8988T (cell line): ENCODE measurements around the gene CYP2F1.
"Not testable (repeated sequence)": the region's sequence is repeated elsewhere in the genome, so short reads cannot be mapped to it uniquely, and the experiment has no call there.

Experiments used
- DNase-seq: peaks from one replicate; pipeline ENCODE4 v3.0.0; 2011

The CYP2F1 gene, protein sequence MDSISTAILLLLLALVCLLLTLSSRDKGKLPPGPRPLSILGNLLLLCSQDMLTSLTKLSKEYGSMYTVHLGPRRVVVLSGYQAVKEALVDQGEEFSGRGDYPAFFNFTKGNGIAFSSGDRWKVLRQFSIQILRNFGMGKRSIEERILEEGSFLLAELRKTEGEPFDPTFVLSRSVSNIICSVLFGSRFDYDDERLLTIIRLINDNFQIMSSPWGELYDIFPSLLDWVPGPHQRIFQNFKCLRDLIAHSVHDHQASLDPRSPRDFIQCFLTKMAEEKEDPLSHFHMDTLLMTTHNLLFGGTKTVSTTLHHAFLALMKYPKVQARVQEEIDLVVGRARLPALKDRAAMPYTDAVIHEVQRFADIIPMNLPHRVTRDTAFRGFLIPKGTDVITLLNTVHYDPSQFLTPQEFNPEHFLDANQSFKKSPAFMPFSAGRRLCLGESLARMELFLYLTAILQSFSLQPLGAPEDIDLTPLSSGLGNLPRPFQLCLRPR

GRCh38 chr19:41114132-41114531, at the start of gene CYP2F1:
Gene CYP2F1 (plus strand): TSS chr19:41114432. CDS start chr19:41116189, 1,757 bp downstream.
- DNase-seq = no peak

DNA sequence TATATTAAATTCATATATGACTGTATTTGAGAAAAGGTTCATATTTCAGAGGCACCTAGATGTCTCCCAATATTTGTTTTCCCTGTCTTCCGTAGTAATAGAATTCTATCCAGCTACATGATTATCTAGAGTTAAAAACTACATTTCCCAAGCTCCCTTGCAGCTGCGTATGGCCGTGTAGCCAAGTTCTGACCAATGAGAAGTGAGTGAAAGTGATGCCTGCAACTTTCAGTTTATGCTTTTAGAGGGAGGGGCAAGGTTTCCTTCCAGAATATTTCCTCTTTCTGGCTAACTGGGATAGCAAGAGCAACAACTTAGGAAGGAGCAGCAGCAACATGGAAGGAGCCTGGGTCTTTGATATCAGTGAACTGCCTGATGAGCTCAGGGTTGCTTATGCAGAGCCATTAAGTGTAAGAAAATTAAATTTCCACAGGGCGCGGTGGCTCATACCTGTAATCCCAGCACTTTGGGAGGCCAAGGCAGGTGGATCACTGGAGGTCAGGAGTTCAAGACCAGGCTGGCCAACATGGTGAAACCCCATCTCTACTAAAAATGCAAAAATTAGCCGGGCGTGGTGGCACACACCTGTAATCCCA, 49.2 kb upstream of the CYP2F1 start:
- no peak for DNase-seq

DNA sequence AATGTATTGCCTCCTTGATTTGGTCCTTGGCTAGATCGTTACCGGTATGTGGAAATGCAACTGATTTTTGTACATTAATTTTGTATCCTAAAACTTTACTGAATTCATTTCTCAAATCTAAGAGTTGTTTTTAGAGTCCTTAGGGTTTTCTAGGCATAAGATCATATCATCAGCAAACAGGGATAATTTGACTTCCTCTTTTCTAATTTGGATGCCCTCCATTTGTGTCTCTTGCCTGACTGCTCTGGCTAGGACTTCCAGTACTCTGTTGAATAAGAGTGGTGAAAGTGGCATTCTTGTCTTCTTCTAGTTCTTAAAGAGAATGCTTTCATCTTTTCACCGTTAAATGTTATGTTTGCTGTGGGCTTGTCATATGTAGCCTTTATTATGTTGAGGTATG, 37.9 kb upstream of the CYP2F1 start:
- no peak for DNase-seq

DNA sequence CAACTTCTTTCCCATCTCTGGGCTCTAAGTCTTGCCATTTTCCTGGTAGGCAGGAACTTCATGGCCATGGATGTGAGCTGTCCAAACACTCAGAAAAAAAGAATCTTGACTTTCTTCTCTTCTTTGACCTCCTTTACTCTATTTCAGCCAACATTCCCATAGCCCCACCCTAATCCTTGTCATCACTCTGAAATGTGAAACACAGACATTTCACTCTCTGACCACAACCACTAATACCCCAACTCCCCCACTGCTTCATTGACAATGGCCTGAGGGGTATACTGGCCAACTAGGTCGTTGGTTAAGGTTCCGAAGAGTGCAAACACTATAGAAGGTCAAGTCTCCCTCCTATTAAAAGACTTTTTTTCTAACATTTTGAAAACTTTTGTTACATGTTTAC, 30.7 kb upstream of the CYP2F1 start:
- DNase-seq = no peak

DNA sequence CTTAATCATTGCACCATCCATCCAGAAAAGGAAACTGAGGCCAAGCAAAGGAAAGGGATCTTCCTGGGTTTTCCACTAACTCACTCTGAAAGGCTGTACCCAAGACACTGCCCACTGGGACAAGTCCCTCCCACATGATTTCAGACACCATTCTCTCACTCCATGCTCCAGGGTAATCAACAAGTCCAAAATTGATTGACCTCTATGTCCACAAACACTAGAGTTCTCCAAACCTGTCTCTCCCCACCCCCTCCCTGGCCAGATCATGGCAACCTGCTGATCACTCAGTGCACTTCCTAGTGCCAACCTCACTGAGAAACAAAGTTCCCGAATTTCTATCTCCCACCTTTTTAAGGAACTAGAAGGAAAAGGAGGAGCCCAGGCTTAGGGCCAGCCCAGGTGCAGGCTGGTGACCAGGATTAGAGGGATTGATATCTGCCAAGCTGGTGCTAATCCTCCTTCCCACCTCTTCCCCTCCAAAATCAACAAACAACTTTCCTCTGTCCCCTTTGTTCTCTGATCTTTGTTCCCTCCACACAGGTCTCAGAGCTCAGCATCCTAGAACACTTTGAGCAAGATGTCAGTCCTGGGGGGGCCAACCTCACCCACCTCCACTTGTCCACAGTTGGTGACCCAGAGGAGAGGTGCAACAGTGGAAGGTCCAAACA, 28.4 kb upstream of the CYP2F1 start:
- no peak for DNase-seq

DNA sequence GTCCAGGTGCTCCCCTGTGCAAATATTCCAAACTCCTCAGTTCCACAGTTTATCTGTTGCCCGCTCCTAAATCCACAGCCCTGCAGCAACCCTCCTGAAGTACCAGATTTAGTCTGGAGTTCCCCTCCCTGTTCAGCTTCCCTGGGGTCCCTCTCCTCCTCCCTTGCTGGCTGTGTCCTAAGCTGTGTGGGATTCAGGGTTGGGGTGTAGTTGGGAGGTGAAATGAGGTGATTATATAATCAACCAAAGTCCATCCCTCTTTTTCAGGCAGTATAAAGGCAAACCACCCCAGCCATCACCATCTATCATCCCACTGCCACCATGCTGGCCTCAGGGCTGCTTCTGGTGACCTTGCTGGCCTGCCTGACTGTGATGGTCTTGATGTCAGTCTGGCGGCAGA, 26.1 kb upstream of the CYP2F1 start, which contains the start of gene CYP2A13:
CYP2A13 (plus strand) TSS at position 301 of the 400 bp plus-strand sequence; CDS start at position 322, 21 bp downstream.
- no peak for DNase-seq

DNA sequence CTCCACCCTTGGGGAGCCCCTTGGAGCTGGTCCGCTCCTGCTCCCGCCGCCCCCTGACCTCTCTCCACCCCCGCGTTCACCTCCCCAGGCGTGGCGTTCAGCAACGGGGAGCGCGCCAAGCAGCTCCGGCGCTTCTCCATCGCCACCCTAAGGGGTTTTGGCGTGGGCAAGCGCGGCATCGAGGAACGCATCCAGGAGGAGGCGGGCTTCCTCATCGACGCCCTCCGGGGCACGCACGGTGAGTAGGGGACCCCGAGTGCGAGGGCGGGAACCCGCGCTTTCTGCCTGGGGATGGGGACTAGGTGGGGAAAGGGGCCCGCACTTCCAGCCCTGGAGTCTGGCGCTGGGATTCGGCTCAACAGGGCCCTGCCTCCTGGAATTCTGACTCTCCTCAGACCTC, 24.3 kb upstream of the CYP2F1 start:
- no peak for DNase-seq

DNA sequence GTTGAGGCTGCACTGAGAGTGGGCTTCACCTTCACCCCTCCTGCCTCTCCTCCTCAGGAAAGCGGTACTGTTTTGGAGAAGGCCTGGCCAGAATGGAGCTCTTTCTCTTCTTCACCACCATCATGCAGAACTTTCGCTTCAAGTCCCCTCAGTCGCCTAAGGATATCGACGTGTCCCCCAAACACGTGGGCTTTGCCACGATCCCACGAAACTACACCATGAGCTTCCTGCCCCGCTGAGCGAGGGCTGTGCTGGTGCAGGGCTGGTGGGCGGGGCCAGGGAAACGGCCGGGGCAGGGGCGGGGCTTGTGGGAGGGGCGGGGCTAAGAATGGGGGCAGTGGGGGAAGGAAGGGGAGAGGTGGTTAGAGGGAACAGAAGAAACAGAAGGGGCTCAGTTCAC, 18.5 kb upstream of the CYP2F1 start:
- DNase-seq = no peak

GRCh38 chr19:41096353-41096752, 17.9 kb upstream of the CYP2F1 start:
- DNase-seq = no peak

- DNase-seq = no peak
Measured at GRCh38 chr19:41097302-41097701, 16.9 kb upstream of the CYP2F1 start.

DNA sequence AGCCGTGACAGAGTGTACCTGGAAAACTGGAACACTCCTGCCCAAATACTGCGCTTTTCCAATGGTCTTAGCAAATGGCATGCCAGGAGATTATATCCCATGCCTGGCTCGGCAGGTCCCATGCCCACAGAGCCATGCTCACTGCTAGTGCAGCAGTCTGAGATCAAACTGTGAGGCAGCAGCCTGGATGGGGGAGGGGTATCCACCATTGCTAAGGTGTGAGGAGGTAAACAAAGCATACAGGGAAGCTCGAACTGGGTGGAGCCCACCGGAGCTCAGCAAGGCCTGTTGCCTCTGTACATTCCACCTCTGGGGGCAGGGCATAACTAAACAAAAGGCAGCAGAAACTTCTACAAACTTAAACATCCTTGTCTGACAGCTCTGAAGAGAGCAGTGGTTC, 15.5 kb upstream of the CYP2F1 start:
- no peak for DNase-seq

- DNase-seq = not testable (repeated sequence)
Measured at GRCh38 chr19:41102210-41102609, 12.0 kb upstream of the CYP2F1 start.

DNA sequence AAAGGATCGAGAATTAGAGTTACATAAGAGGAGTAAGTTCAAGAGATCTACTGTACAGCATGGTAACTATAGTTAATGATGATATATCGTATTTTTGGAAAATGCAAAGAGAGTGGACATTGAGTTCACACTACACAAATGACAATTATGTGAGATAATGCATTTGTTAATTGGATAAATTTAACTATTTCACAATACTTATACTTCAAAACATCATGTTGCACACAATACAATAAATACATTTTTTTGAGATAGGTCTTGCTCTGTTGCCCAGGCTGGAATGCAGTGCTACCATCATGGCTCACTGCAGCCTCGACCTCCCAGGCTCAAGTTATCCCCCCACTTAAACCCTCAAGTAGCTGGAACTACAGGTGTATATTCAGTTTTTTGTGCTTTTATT, 8.1 kb upstream of the CYP2F1 start:
- no peak for DNase-seq

GRCh38 chr19:41111296-41111695, 2.9 kb upstream of the CYP2F1 start:
- DNase-seq = no peak

GRCh38 chr19:41111750-41112295, 2.4 kb upstream of the CYP2F1 start:
- DNase-seq = no peak

DNA sequence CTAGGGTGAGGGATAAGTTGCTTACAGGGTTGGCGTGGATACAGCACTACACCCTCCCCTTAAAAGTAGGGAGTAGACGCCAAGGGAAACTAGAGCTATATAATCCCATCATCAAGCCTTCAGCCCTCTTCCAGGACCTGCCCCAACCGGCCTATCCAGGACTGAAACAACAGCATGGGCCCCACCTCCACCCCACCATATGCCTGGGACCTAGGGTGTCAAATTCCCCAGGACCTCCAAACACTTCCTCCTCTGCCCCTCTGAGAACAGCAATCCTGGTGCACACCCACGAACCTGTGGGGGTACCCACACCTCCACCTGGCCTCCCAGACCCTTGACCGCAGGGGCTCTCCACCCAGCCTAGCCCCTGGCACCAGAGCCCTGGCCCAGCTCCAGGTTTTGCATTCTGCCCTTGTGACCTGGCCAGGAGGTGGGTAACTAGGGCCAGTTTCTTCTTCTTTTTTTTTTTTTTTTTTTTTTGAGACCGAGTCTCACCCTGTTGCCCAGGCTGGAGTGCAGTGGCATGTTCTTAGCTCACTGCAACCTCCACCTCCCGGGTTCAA, 1.4 kb upstream of the CYP2F1 start:
- DNase-seq = no peak

GRCh38 chr19:41116261-41116660, 2.0 kb downstream of the CYP2F1 start:
- DNase-seq = no peak

DNA sequence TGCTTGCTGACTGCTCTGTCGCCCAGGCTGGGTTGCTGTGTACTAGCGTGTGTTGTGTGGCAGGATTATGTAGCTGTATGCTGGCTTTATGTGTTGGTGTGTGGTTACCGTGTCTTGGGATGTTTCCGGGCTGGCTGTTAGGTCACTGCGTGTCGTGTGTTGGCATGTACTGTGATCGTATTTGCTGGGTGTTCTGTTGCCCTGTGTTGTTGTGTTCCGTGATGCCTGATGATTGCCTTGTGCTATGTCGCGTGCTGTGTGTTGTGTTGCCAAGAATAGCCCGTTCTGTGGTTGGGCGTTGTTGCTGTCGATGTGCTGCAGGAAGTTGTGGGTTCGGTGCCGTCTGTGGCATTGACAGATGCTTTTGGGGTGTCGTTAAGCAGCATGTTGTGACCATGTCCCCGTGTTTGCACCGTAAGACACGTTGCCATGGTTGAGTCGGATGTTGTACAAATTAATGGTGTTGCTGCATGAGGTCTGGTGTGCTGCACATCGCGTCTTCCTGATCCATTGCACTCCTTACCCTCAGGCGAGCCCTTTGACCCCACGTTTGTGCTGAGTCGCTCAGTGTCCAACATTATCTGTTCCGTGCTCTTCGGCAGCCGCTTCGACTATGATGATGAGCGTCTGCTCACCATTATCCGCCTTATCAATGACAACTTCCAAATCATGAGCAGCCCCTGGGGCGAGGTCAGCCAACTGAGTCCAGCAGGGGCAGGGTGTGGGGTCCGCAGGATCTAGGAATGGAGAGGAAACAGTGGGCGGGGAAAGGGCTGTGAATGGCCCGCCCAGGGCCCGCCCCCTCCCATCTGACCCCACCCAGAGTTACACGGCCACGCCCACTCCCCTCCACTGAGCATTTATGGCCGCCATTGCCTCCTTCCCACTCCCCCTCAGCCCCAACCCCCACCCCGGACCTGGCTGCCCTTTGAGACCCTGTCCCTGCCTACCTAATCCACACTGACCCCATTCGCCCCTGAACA, 7.0 kb downstream of the CYP2F1 start:
- not testable (repeated sequence) for DNase-seq

GRCh38 chr19:41122846-41123245, 8.6 kb downstream of the CYP2F1 start:
- DNase-seq = not testable (repeated sequence)

GRCh38 chr19:41123716-41124294, 9.6 kb downstream of the CYP2F1 start:
- DNase-seq = no peak

DNA sequence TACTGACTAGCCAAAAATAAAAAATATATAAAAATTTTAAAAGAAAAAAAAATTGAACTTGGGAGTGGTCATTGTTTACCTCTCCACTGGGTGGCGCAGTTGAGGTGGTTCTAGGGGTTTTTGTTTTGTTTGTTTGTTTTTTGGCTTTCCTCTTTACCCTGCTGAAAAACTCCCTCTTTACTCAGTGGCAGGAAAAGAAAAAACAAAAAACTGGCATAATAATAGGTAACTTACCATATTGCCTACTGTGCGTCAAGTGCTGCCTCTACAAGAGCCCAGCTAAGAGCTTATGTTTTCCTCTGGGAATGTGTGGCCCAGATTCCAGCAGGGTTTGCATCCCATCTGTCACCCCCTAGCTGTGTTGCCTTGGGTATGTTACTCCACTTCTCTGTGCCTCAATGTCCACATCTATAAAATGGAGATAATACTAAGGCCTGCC, 12.6 kb downstream of the CYP2F1 start:
- not testable (repeated sequence) for DNase-seq
